Suppressor macrophage (primary cell): Measurements from ENCODE around the gene CLASP2.
"Not testable (repeated sequence)": the region's sequence is repeated elsewhere in the genome, so short reads cannot be mapped to it uniquely, and the experiment has no call there.

Experiments
- DNase-seq, 4 experiments: peaks; one replicate each; pipeline ENCODE4 v3.0.0-alpha.2; 2020 to 2022

CLASP2 gene

GRCh38 chr3:33541918-33542317 lies 176.1 kb downstream of the CLASP2 start:
- no peak for DNase-seq

GRCh38 chr3:33538678-33539339 lies 179.2 kb downstream of the CLASP2 start:
- DNase-seq: no peak

GRCh38 chr3:33537133-33537532 lies 180.9 kb downstream of the CLASP2 start:
- DNase-seq: no peak

GRCh38 chr3:33526787-33527186 lies 191.3 kb downstream of the CLASP2 start:
- DNase-seq: no peak

GRCh38 chr3:33525232-33525631 lies 192.8 kb downstream of the CLASP2 start:
- DNase-seq: no peak

- DNase-seq: no peak
These were observed 194.9 kb downstream of the CLASP2 start for GRCh38 chr3:33523093-33523667.

- no peak for DNase-seq
These were observed 196.3 kb downstream of the CLASP2 start for GRCh38 chr3:33521736-33522135.

GRCh38 chr3:33513262-33513863 lies 204.7 kb downstream of the CLASP2 start:
- DNase-seq: no peak

GRCh38 chr3:33505027-33505426 lies 213.0 kb downstream of the CLASP2 start:
- DNase-seq: no peak

GRCh38 chr3:33496449-33496848 lies 221.6 kb downstream of the CLASP2 start:
- DNase-seq: no peak

- DNase-seq: no peak
These were observed 226.3 kb downstream of the CLASP2 start for GRCh38 chr3:33491721-33492120.

- DNase-seq: no peak
These were observed 227.3 kb downstream of the CLASP2 start for GRCh38 chr3:33490641-33491241.

- no peak for DNase-seq
These were observed 229.4 kb downstream of the CLASP2 start for GRCh38 chr3:33488683-33489082.

GRCh38 chr3:33488246-33488645 lies 229.8 kb downstream of the CLASP2 start:
- DNase-seq: no peak

GRCh38 chr3:33482111-33482521 lies 235.9 kb downstream of the CLASP2 start:
- no peak for DNase-seq

- DNase-seq: no peak
These were observed 243.2 kb downstream of the CLASP2 start for GRCh38 chr3:33474896-33475295.

- no peak for DNase-seq
These were observed 244.2 kb downstream of the CLASP2 start for GRCh38 chr3:33473813-33474212.

- DNase-seq: no peak
These were observed 250.3 kb downstream of the CLASP2 start for GRCh38 chr3:33467786-33468185.

GRCh38 chr3:33461097-33461496 lies 257.0 kb downstream of the CLASP2 start:
- no peak for DNase-seq

GRCh38 chr3:33459577-33459976 lies 258.5 kb downstream of the CLASP2 start:
- DNase-seq: not testable (repeated sequence)

GRCh38 chr3:33458446-33458845 lies 259.6 kb downstream of the CLASP2 start:
- DNase-seq: no peak

- no peak for DNase-seq
These were observed 261.3 kb downstream of the CLASP2 start for GRCh38 chr3:33456756-33457155.

GRCh38 chr3:33453331-33453761 lies 264.7 kb downstream of the CLASP2 start:
- DNase-seq: no peak

- not testable (repeated sequence) for DNase-seq
These were observed 266.1 kb downstream of the CLASP2 start for GRCh38 chr3:33451994-33452393.
